Measurements from ENCODE around the gene SPDYE4.

Gene SPDYE4

GRCh38 chr17:8782176-8782575 lies 23.8 kb upstream of the SPDYE4 start:
- DNase-seq, result no peak

- no peak for DNase-seq
Observed at GRCh38 chr17:8781776-8782175, 23.4 kb upstream of the SPDYE4 start.

GRCh38 chr17:8776881-8777280 lies 18.5 kb upstream of the SPDYE4 start:
- no peak for DNase-seq

GRCh38 chr17:8776248-8776647 lies 17.9 kb upstream of the SPDYE4 start:
- peak; percentile 57 for DNase-seq

- DNase-seq, result no peak
Observed at GRCh38 chr17:8766731-8767130, 8.4 kb upstream of the SPDYE4 start.

- no peak for DNase-seq
Observed at GRCh38 chr17:8762012-8762411, 3.7 kb upstream of the SPDYE4 start.

- DNase-seq, result no peak
Observed at GRCh38 chr17:8757189-8757588, 1.2 kb downstream of the SPDYE4 start.

GRCh38 chr17:8755590-8756255 lies 2.6 kb downstream of the SPDYE4 start:
- DNase-seq, result no peak

- DNase-seq, result no peak
Observed at GRCh38 chr17:8754890-8755289, 3.5 kb downstream of the SPDYE4 start.

GRCh38 chr17:8753976-8754440 lies 4.3 kb downstream of the SPDYE4 start:
- DNase-seq, result no peak

- no peak for DNase-seq
Observed at GRCh38 chr17:8753136-8753975, 5.0 kb downstream of the SPDYE4 start.

GRCh38 chr17:8749616-8750015 lies 8.7 kb downstream of the SPDYE4 start:
- no peak for DNase-seq

GRCh38 chr17:8747742-8748141 lies 10.6 kb downstream of the SPDYE4 start:
- DNase-seq, result no peak

- no peak for DNase-seq
Observed at GRCh38 chr17:8746501-8747236, 11.7 kb downstream of the SPDYE4 start.

- DNase-seq, result peak; percentile 87
Observed at GRCh38 chr17:8745586-8746500, 12.5 kb downstream of the SPDYE4 start.

GRCh38 chr17:8744086-8744785 lies 14.1 kb downstream of the SPDYE4 start:
- no peak for DNase-seq

GRCh38 chr17:8742819-8743218 lies 15.5 kb downstream of the SPDYE4 start:
- DNase-seq, result no peak

- no peak for DNase-seq
Observed at GRCh38 chr17:8742274-8742673, 16.1 kb downstream of the SPDYE4 start.

- DNase-seq, result no peak
Observed at GRCh38 chr17:8741771-8742170, 16.6 kb downstream of the SPDYE4 start.

GRCh38 chr17:8741366-8741765 lies 17.0 kb downstream of the SPDYE4 start:
- DNase-seq, result no peak

- DNase-seq, result no peak
Observed at GRCh38 chr17:8740486-8740885, 17.9 kb downstream of the SPDYE4 start.

GRCh38 chr17:8739097-8739496 lies 19.2 kb downstream of the SPDYE4 start:
- no peak for DNase-seq

Data from left hindlimb (tissue), 1 donor.